Stimulated activated CD4-positive, alpha-beta T cell treated with anti-CD3 and anti-CD28 coated beads, Interleukin-4, amount 100 ng/mL, for 1 hour (primary cell): Measurements from ENCODE around the gene ABL1.

Source experiments
- DNase-seq: peaks from one replicate; pipeline ENCODE4 v3.0.0-alpha.2; 2020

Gene ABL1

GRCh38 chr9:130921300-130921988 is 86.4 kb downstream of the ABL1 start:
- no peak for DNase-seq

GRCh38 chr9:130921989-130922892 is 87.2 kb downstream of the ABL1 start:
- DNase-seq, result no peak

GRCh38 chr9:130922893-130923610 is 88.0 kb downstream of the ABL1 start:
- DNase-seq, result no peak

- no peak for DNase-seq
Measured at GRCh38 chr9:130923611-130924447, 88.8 kb downstream of the ABL1 start.

- DNase-seq, result no peak
Measured at GRCh38 chr9:130924448-130924788, 89.4 kb downstream of the ABL1 start.

- no peak for DNase-seq
Measured at GRCh38 chr9:130925050-130925678, 90.1 kb downstream of the ABL1 start.

- DNase-seq, result no peak
Measured at GRCh38 chr9:130927338-130927737, 92.3 kb downstream of the ABL1 start.

GRCh38 chr9:130927995-130928900 is 93.2 kb downstream of the ABL1 start:
- DNase-seq, result no peak

GRCh38 chr9:130929571-130930038 is 94.6 kb downstream of the ABL1 start:
- no peak for DNase-seq

- no peak for DNase-seq
Measured at GRCh38 chr9:130930132-130930803, 95.2 kb downstream of the ABL1 start.

- no peak for DNase-seq
Measured at GRCh38 chr9:130930804-130931349, 95.8 kb downstream of the ABL1 start.

GRCh38 chr9:130931508-130932254 is 96.6 kb downstream of the ABL1 start:
- no peak for DNase-seq

- no peak for DNase-seq
Measured at GRCh38 chr9:130932255-130933079, 97.4 kb downstream of the ABL1 start.

- DNase-seq, result no peak
Measured at GRCh38 chr9:130933114-130934046, 98.3 kb downstream of the ABL1 start.

- no peak for DNase-seq
Measured at GRCh38 chr9:130934246-130934645, 99.2 kb downstream of the ABL1 start.

GRCh38 chr9:130934702-130935647 is 99.9 kb downstream of the ABL1 start:
- no peak for DNase-seq
